ENCODE results near the gene ELK3.

Gene ELK3

GRCh38 chr12:96265400-96265799 is 71.2 kb downstream of the ELK3 start:
- in situ Hi-C loops (cut with MboI; ENCODE audit: low pct_unique_long_range_greater_than_20kb, low sequenced_read_pairs, unreplicated experiment): no loop called here
- TF ChIP-seq CTCF (IDR thresholded peaks at IDR 0.05; ENCODE audit: extremely low read depth, insufficient read depth, missing control alignments): no peak
- no peak for DNase-seq (ENCODE audit: low spot score)

GRCh38 chr12:96265836-96266235 is 71.7 kb downstream of the ELK3 start:
- TF ChIP-seq CTCF (IDR thresholded peaks at IDR 0.05; ENCODE audit: extremely low read depth, insufficient read depth, missing control alignments): no peak
- in situ Hi-C loops (cut with MboI; ENCODE audit: low pct_unique_long_range_greater_than_20kb, low sequenced_read_pairs, unreplicated experiment): no loop called here
- DNase-seq (ENCODE audit: low spot score): no peak

GRCh38 chr12:96266238-96266637 is 72.1 kb downstream of the ELK3 start:
- TF ChIP-seq CTCF (IDR thresholded peaks at IDR 0.05; ENCODE audit: extremely low read depth, insufficient read depth, missing control alignments): no peak
- DNase-seq (ENCODE audit: low spot score): no peak
- in situ Hi-C loops (cut with MboI; ENCODE audit: low pct_unique_long_range_greater_than_20kb, low sequenced_read_pairs, unreplicated experiment): no loop called here

- in situ Hi-C loops (cut with MboI; ENCODE audit: low pct_unique_long_range_greater_than_20kb, low sequenced_read_pairs, unreplicated experiment): no loop called here
- no peak for TF ChIP-seq CTCF (IDR thresholded peaks at IDR 0.05; ENCODE audit: extremely low read depth, insufficient read depth, missing control alignments)
- DNase-seq (ENCODE audit: low spot score): no peak
These were observed 77.5 kb downstream of the ELK3 start for GRCh38 chr12:96271469-96272199.

- TF ChIP-seq CTCF (IDR thresholded peaks at IDR 0.05; ENCODE audit: extremely low read depth, insufficient read depth, missing control alignments): no peak
- in situ Hi-C loops (cut with MboI; ENCODE audit: low pct_unique_long_range_greater_than_20kb, low sequenced_read_pairs, unreplicated experiment): no loop called here
- DNase-seq (ENCODE audit: low spot score): no peak
These were observed 80.2 kb downstream of the ELK3 start for GRCh38 chr12:96274331-96274730.

GRCh38 chr12:96285158-96285557 is 91.0 kb downstream of the ELK3 start:
- no peak for DNase-seq (ENCODE audit: low spot score)
- TF ChIP-seq CTCF (IDR thresholded peaks at IDR 0.05; ENCODE audit: extremely low read depth, insufficient read depth, missing control alignments): no peak
- in situ Hi-C loops (cut with MboI; ENCODE audit: low pct_unique_long_range_greater_than_20kb, low sequenced_read_pairs, unreplicated experiment): no loop called here

All from GM13977 (cell line).